ENCODE data around the gene ERGIC3.
"Not testable (repeated sequence)": the region's sequence is repeated elsewhere in the genome, so short reads cannot be mapped to it uniquely, and the experiment has no call there.

GRCh38 chr20:35544941-35545340 lies 3.1 kb downstream of the ERGIC3 start:
- not testable (repeated sequence) for TF ChIP-seq CTCF (IDR thresholded peaks at IDR 0.05); ZFX (IDR thresholded peaks at IDR 0.05; ENCODE audit: borderline replicate concordance)
